Measurements from ENCODE around the gene CYP20A1. TPM values are rescaled to one million over a fixed set of nuclear protein-coding genes. Genes with fewer than 3 reads are reported as not detected.
"Not testable (repeated sequence)": the region's sequence is repeated elsewhere in the genome, so short reads cannot be mapped to it uniquely, and the experiment has no call there.

The CYP20A1 gene
- polyA plus RNA-seq (2012; ENCODE audit: insufficient read depth, insufficient read length, low read depth): 8.9 TPM

- Histone ChIP-seq H3K4me3 (ENCODE audit: low read depth, low read length) (peak within 1 kb of the TSS; percentile 75), H3K36me3 (no peaks in the 10 kb centered on the region), H3K9me3 (no peaks in the 10 kb centered on the region), H3K27me3 (no peaks in the 10 kb centered on the region), H3K4me1 (no peaks in the 10 kb centered on the region; the same call in 1 of the 2 replicates)
- peak; percentile 97 for DNase-seq
- TF ChIP-seq CTCF (IDR thresholded peaks at IDR 0.05; ENCODE audit: low read depth, low read length): peak; percentile 41
Observed at GRCh38 chr2:203238704-203239526, at the start of gene CYP20A1. Gene CYP20A1, plus strand, starts transcription at chr2:203239018. Its CDS starts 45 bp downstream, at chr2:203239063.

GRCh38 chr2:203190547-203190946 lies 48.3 kb upstream of the CYP20A1 start:
- H3K9me3 ChIP-seq; H3K36me3 ChIP-seq; DNase-seq; H3K27me3 ChIP-seq; H3K4me3 ChIP-seq (ENCODE audit: low read depth, low read length); H3K4me1 ChIP-seq: not testable (repeated sequence)

GRCh38 chr2:203191026-203191425 lies 47.8 kb upstream of the CYP20A1 start:
- not testable (repeated sequence) for DNase-seq; H3K4me1 ChIP-seq; H3K4me3 ChIP-seq (ENCODE audit: low read depth, low read length); H3K27me3 ChIP-seq; H3K9me3 ChIP-seq; H3K36me3 ChIP-seq

GRCh38 chr2:203191961-203192360 lies 46.9 kb upstream of the CYP20A1 start:
- Histone ChIP-seq H3K36me3 (0 out of 2 replicates have a peak, but pooled peaks cover 5% of the 10 kb centered on the region), H3K27me3 (no peaks in the 10 kb centered on the region), H3K9me3 (no peaks in the 10 kb centered on the region), H3K4me3 (ENCODE audit: low read depth, low read length) (no peak overlapping the region), H3K4me1 (no peaks in the 10 kb centered on the region)
- TF ChIP-seq CTCF (IDR thresholded peaks at IDR 0.05; ENCODE audit: low read depth, low read length): no peak
- no peak for DNase-seq

GRCh38 chr2:203195331-203196036 lies 43.3 kb upstream of the CYP20A1 start:
- Histone ChIP-seq H3K9me3 (no peaks in the 10 kb centered on the region), H3K27me3 (no peaks in the 10 kb centered on the region), H3K4me1 (no peaks in the 10 kb centered on the region), H3K36me3 (0 out of 2 replicates have a peak, but pooled peaks cover 5% of the 10 kb centered on the region), H3K4me3 (ENCODE audit: low read depth, low read length) (no peak overlapping the region)
- DNase-seq: no peak
- TF ChIP-seq CTCF (IDR thresholded peaks at IDR 0.05; ENCODE audit: low read depth, low read length): no peak

- Histone ChIP-seq H3K4me1 (no peaks in the 10 kb centered on the region), H3K36me3 (no peaks in the 10 kb centered on the region), H3K4me3 (ENCODE audit: low read depth, low read length) (no peak overlapping the region), H3K27me3 (no peaks in the 10 kb centered on the region), H3K9me3 (no peaks in the 10 kb centered on the region)
- TF ChIP-seq CTCF (IDR thresholded peaks at IDR 0.05; ENCODE audit: low read depth, low read length): no peak
- DNase-seq: no peak
Observed at GRCh38 chr2:203200866-203201265, 38.0 kb upstream of the CYP20A1 start.

- Histone ChIP-seq H3K27me3 (no peaks in the 10 kb centered on the region), H3K36me3 (no peaks in the 10 kb centered on the region), H3K9me3 (no peaks in the 10 kb centered on the region), H3K4me3 (ENCODE audit: low read depth, low read length) (no peak overlapping the region), H3K4me1 (no peaks in the 10 kb centered on the region)
- no peak for TF ChIP-seq CTCF (IDR thresholded peaks at IDR 0.05; ENCODE audit: low read depth, low read length)
- DNase-seq: no peak
Observed at GRCh38 chr2:203201426-203201825, 37.4 kb upstream of the CYP20A1 start.

Measured in BE2C (cell line).